ENCODE results near the gene RELN. TPM values are rescaled to one million over a fixed set of nuclear protein-coding genes. Genes with fewer than 3 reads are reported as not detected.

Gene RELN
- total RNA-seq, 1 experiment from 2014 or later = 0.02 TPM

- H2AK5ac ChIP-seq (ENCODE audit: insufficient read length, low read length) = no peak overlapping the region
- no peak overlapping the region for H2BK5ac ChIP-seq (ENCODE audit: insufficient read length, low read length)
- no peak for DNase-seq
- H3K4ac ChIP-seq (ENCODE audit: low read depth, low read length) = no peak overlapping the region
- Mint-ChIP-seq H3K27ac (no peak overlapping the region), H3K27me3 (ENCODE audit: low read depth) (no peaks in the 10 kb centered on the region; the same call in 1 of the 2 replicates), H3K36me3 (ENCODE audit: insufficient read depth in 1 of 3, low read depth in 3 of 3) (no peaks in the 10 kb centered on the region), H3K4me3 (no peak overlapping the region), H3K4me1 (no peaks in the 10 kb centered on the region), H3K9me3 (peaks cover 2 to 5% of the 10 kb centered on the region in 2 experiments; a peak in 3 of 5 replicates)
- H4K91ac ChIP-seq (ENCODE audit: insufficient read length, low read depth, low read length) = no peak overlapping the region
- H2BK15ac ChIP-seq (ENCODE audit: low read depth, low read length) = no peak overlapping the region
- no peak overlapping the region for H3K18ac ChIP-seq (ENCODE audit: insufficient read length, low read depth, low read length)
- TF ChIP-seq CTCF (conservative IDR thresholded peaks at IDR 0.05) = no peak
- H3K56ac ChIP-seq (ENCODE audit: insufficient read length, low read depth, low read length) = no peak overlapping the region
- H3K4me2 ChIP-seq (ENCODE audit: insufficient read depth, insufficient read length, low read length) = no peak overlapping the region
- H3K14ac ChIP-seq (ENCODE audit: insufficient read depth, low read length) = no peak overlapping the region
- H3K27me3 ChIP-seq (ENCODE audit: insufficient read depth, low read length) = no peaks in the 10 kb centered on the region
- H4K5ac ChIP-seq (ENCODE audit: insufficient read length, low read depth, low read length) = no peak overlapping the region
- no peaks in the 10 kb centered on the region for H3K4me1 ChIP-seq (ENCODE audit: insufficient read depth, low read length)
- H3T11ph ChIP-seq (ENCODE audit: low read length) = no peak overlapping the region
- no peak overlapping the region for H4K8ac ChIP-seq (replicated peaks; ENCODE audit: insufficient read length, low read depth, low read length)
- H3K79me2 ChIP-seq (ENCODE audit: insufficient read depth, low read length) = no peaks in the 10 kb centered on the region
- H3K9me3 ChIP-seq (ENCODE audit: control insufficient read depth, low read depth, low read length) = no peaks in the 10 kb centered on the region
- no peak overlapping the region for H2BK120ac ChIP-seq (ENCODE audit: low read depth, low read length, poor library complexity, severe bottlenecking)
- H4K20me1 ChIP-seq (ENCODE audit: control insufficient read depth, insufficient read depth, insufficient read length) = no peaks in the 10 kb centered on the region
- H2AFZ ChIP-seq (ENCODE audit: low read length) = no peak overlapping the region
- H2BK12ac ChIP-seq (ENCODE audit: insufficient read length, low read depth, low read length) = no peak overlapping the region
- WGBS (ENCODE audit: extremely low coverage, insufficient read length, low lambda C conversion rate) = no CpG with 5 or more reads among the region's 1 CpG
- H3K23ac ChIP-seq (ENCODE audit: insufficient read length, low read depth, low read length) = no peak overlapping the region
- no peak overlapping the region for H3K27ac ChIP-seq (ENCODE audit: insufficient read length, low read depth, low read length)
- no peak overlapping the region for H2BK20ac ChIP-seq (ENCODE audit: low read depth, low read length, poor library complexity, severe bottlenecking)
- no peaks in the 10 kb centered on the region for H3K79me1 ChIP-seq (ENCODE audit: insufficient read depth, low read depth, low read length, poor library complexity, severe bottlenecking)
- H3K9ac ChIP-seq (ENCODE audit: extremely low read depth, insufficient read length, low read length) = no peak overlapping the region
- no peaks in the 10 kb centered on the region for H3K23me2 ChIP-seq (ENCODE audit: insufficient read length, low read depth, low read length, poor library complexity, severe bottlenecking)
Measured at GRCh38 chr7:103823084-103823483, 166.4 kb downstream of the RELN start.

Measured in H9 (cell line).